Smooth muscle cell (in vitro differentiated cells): Measurements from ENCODE around the gene DST. TPM values are rescaled to one million over a fixed set of nuclear protein-coding genes. Genes with fewer than 3 reads are reported as not detected.
A peak's percentile ranks its signal among the peaks of the same experiment; 100 is the strongest.

Experiments used
- DNase-seq: peaks from one replicate; lab custom pipeline; 2025; ENCODE audit not compliant: unreplicated experiment; lab: John Stamatoyannopoulos, UW
- H2AFZ ChIP-seq: fragments of 200-600 bp; sonication (generic); 2 replicates; pipeline ENCODE4 v1.6.0; 2016; ENCODE audit warnings: antibody characterized with exemption, low read depth, mild to moderate bottlenecking
- H3F3A ChIP-seq: fragments of 200-600 bp; sonication (generic); 2 replicates; pipeline ENCODE4 v1.6.0; 2017; ENCODE audit warnings: antibody characterized with exemption, low read depth
- H3K27ac ChIP-seq: fragments of 200-600 bp; sonication (generic); 2 replicates; pipeline ENCODE4 v1.5.1; 2016; ENCODE audit warnings: low read depth, mild to moderate bottlenecking
- H3K27me3 ChIP-seq: fragments of 200-600 bp; sonication (generic); 2 replicates; pipeline ENCODE4 v1.6.1; 2016; ENCODE audit warnings: low read depth, mild to moderate bottlenecking
- H3K36me3 ChIP-seq: fragments of 200-600 bp; sonication (generic); 2 replicates; pipeline ENCODE4 v1.5.1; 2016; ENCODE audit warnings: low read depth
- H3K4me1 ChIP-seq: fragments of 200-600 bp; sonication (generic); 2 replicates; pipeline ENCODE4 v1.5.1; 2016; ENCODE audit warnings: low read depth
- H3K4me2 ChIP-seq: fragments of 200-600 bp; sonication (generic); 2 replicates; pipeline ENCODE4 v1.6.0; 2016; ENCODE audit warnings: mild to moderate bottlenecking
- H3K4me3 ChIP-seq: fragments of 200-600 bp; sonication (generic); 2 replicates; pipeline ENCODE4 v1.5.1; 2016; ENCODE audit warnings: mild to moderate bottlenecking
- H3K79me2 ChIP-seq: fragments of 200-600 bp; sonication (generic); 2 replicates; pipeline ENCODE4 v1.6.0; 2016; ENCODE audit warnings: low read depth, mild to moderate bottlenecking
- H3K9ac ChIP-seq: fragments of 200-600 bp; sonication (generic); 2 replicates; pipeline ENCODE4 v1.6.0; 2016; ENCODE audit warnings: low read depth
- H3K9me3 ChIP-seq: fragments of 200-600 bp; sonication (generic); replicated peaks from 2 replicates; pipeline ENCODE4 v1.5.1; 2016; ENCODE audit warnings: low read depth
- H4K20me1 ChIP-seq: fragments of 200-600 bp; sonication (generic); 2 replicates; pipeline ENCODE4 v1.6.0; 2016; ENCODE audit warnings: low read depth
- CTCF ChIP-seq: fragments of 200-600 bp; sonication (generic); IDR thresholded peaks from 2 replicates; pipeline ENCODE4 v1.5.1; 2017; ENCODE audit warnings: borderline replicate concordance, mild to moderate bottlenecking, antibody characterized with exemption; ENCODE audit not compliant: insufficient read depth, poor library complexity, severe bottlenecking
- WGBS: methylation state at CpG from one replicate; pipeline ENCODE4 v1.1.7; 2016; ENCODE audit warnings: low lambda C conversion rate; 5-methylcytosine and 5-hydroxymethylcytosine counted together
- polyA plus RNA-seq: library from polyadenylated mRNA; unstranded; fragments of >200 nt; fragmentation: Nextera tagmentation; extraction: Ambion mirVana; gene quantifications from 2 replicates; pipeline ENCODE4 v1.2.1, GENCODE V29; 2016
- total RNA-seq: library from RNA; depleted of rRNA; stranded (reverse); fragments of >200 nt; gene quantifications from 2 replicates; pipeline ENCODE4 v1.2.3, GENCODE V29; 2014

Gene DST
- total and polyA plus RNA-seq, 2 experiments from 2014 or later = 17.1 to 186 TPM

- Histone ChIP-seq H3K9ac (no peak overlapping the region), H3K79me2 (no peaks in the 10 kb centered on the region), H3K36me3 (peaks cover 5% of the 10 kb centered on the region), H3K9me3 (no peaks in the 10 kb centered on the region), H3K4me1 (no peaks in the 10 kb centered on the region), H3F3A (no peaks in the 10 kb centered on the region), H4K20me1 (no peaks in the 10 kb centered on the region), H3K4me2 (no peak overlapping the region), H2AFZ (no peak overlapping the region), H3K27me3 (no peaks in the 10 kb centered on the region), H3K27ac (no peak overlapping the region), H3K4me3 (no peak overlapping the region)
- 94% methylated on average over 3 of the region's 3 CpGs for WGBS
- DNase-seq = no peak
- no peak for TF ChIP-seq CTCF
Observed at GRCh38 chr6:56509031-56509430, 133.7 kb downstream of the DST start.

DNA sequence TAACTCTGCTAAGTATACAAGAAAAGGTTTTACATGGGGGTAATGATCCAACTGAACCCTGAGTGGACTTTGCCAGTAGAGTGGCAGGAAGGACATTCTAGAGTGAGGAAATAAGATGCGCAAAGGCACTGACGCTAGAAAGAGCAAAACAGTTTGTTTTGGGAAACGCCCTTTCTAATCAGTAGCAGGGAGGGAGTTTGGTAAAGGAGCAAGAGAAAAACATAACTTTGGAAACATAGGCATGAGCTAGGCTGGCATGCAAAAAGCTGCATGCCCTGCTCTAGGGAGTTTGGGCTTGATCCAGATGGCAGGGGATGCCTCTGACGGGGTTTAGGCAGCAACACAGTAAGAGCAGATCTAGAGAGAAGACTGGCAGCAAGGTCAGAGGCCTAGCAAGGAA lies 135.2 kb downstream of the DST start:
- Histone ChIP-seq H3K4me3 (no peak overlapping the region), H3K79me2 (no peaks in the 10 kb centered on the region), H3K36me3 (peaks cover 5% of the 10 kb centered on the region), H3F3A (no peaks in the 10 kb centered on the region), H3K27ac (no peak overlapping the region), H3K4me2 (no peak overlapping the region), H3K4me1 (no peaks in the 10 kb centered on the region), H4K20me1 (no peaks in the 10 kb centered on the region), H3K27me3 (no peaks in the 10 kb centered on the region), H2AFZ (no peak overlapping the region), H3K9ac (no peak overlapping the region), H3K9me3 (no peaks in the 10 kb centered on the region)
- no peak for DNase-seq
- WGBS = 97% methylated on average over 4 of the region's 4 CpGs
- TF ChIP-seq CTCF = no peak

DNA sequence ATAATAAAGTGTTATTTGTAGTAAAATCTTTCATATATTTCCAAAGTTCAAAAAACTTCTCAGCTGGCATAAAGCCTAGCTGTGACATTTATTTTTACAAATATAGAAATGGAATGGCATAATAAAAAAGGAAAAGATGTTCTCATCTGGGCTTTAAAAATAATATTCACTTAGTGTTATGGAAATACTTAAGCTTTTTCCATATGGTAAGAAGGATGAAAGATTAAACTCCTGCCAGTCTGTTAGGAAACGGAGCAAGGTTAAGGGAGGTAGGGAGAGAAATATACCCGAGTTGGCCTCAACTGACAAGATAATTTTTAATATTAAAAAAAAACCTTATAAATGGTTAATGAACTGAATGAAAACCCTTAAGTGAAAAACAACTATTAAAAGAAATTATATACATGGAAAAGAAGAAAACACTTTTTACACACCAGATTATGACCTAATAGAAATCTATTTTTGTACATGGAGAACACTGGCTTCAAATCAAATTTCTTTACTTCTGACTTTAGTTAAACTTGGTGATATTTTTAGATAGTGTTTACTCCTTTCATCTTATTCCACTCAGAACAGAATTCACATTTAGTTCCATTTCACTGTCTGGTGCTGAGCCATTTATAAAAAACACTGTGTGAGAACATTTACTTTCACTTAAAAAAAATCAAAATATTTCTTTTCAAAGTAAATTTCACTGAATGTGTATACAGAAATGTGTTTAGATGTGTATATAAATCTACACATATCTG lies 137.0 kb downstream of the DST start:
- Histone ChIP-seq H3F3A (peaks cover under 1% of the 10 kb centered on the region), H3K4me1 (no peaks in the 10 kb centered on the region), H3K9ac (no peak overlapping the region), H3K79me2 (no peaks in the 10 kb centered on the region), H3K36me3 (peaks cover 5% of the 10 kb centered on the region), H3K4me3 (no peak overlapping the region), H4K20me1 (no peaks in the 10 kb centered on the region), H2AFZ (no peak overlapping the region), H3K9me3 (no peaks in the 10 kb centered on the region), H3K27me3 (no peaks in the 10 kb centered on the region), H3K27ac (no peak overlapping the region), H3K4me2 (no peak overlapping the region)
- no peak for TF ChIP-seq CTCF
- WGBS = 97% methylated on average over 2 of the region's 2 CpGs
- no peak for DNase-seq

GRCh38 chr6:56501993-56502392 lies 140.7 kb downstream of the DST start:
- DNase-seq = no peak
- no peaks in the 10 kb centered on the region for H3K36me3 ChIP-seq
- H3K9me3 ChIP-seq = no peaks in the 10 kb centered on the region
- H3K4me2 ChIP-seq = no peak overlapping the region
- no peak overlapping the region for H2AFZ ChIP-seq
- H3K4me1 ChIP-seq = no peaks in the 10 kb centered on the region
- no peaks in the 10 kb centered on the region for H4K20me1 ChIP-seq
- no peaks in the 10 kb centered on the region for H3K79me2 ChIP-seq
- H3K9ac ChIP-seq = no peak overlapping the region
- H3K27ac ChIP-seq = peak overlapping the region; percentile 8
- H3K4me3 ChIP-seq = no peak overlapping the region
- no peak for TF ChIP-seq CTCF
- H3K27me3 ChIP-seq = no peaks in the 10 kb centered on the region
- H3F3A ChIP-seq = peaks cover 16% of the 10 kb centered on the region
